IMR-90 (cell line): ENCODE measurements around the gene PPP3R2. TPM values are rescaled to one million over a fixed set of nuclear protein-coding genes. Genes with fewer than 3 reads are reported as not detected.

ENCODE experiments used
- ATAC-seq: fragments of 200-7000 bp; cut with Tn5 transposase; 2 replicates; pipeline ENCODE4 v1.9.1; 2020; ENCODE audit warnings: low read depth, mild to moderate bottlenecking, moderate library complexity
- BruUV-seq: library from RNA; stranded (reverse); fragments of 400-500 nt; replicated peaks from 2 replicates; lab custom pipeline; 2021; lab: Mats Ljungman, UMichigan
- CTCF ChIA-PET: fragments of 300-600 bp; formaldehyde crosslinking; extraction: SDS; loops from one replicate; lab custom pipeline; 2021; ENCODE audit warnings: antibody characterized with exemption; lab: Yijun Ruan, JAX
- POLR2A ChIA-PET: fragments of 300-600 bp; sonication (Branson Sonifier 250); formaldehyde crosslinking; loops from one replicate; lab custom pipeline; 2022; ENCODE audit warnings: antibody characterized with exemption; ENCODE audit not compliant: unreplicated experiment; lab: Charles Lee
- DNase-seq: peaks from one replicate; pipeline ENCODE4 v3.0.0; 2013
- H2AFZ ChIP-seq: replicated peaks from 2 replicates; pipeline ENCODE3; 2013; ENCODE audit warnings: low read length, mild to moderate bottlenecking; ENCODE audit not compliant: poor library complexity
- H2AK5ac ChIP-seq: 2 replicates; pipeline ENCODE4 v1.6.1; 2013; ENCODE audit warnings: low read depth, low read length, inconsistent platforms
- H2AK9ac ChIP-seq: replicated peaks from 2 replicates; pipeline ENCODE3; 2013; ENCODE audit warnings: mild to moderate bottlenecking, low read depth, low read length, moderate library complexity; ENCODE audit not compliant: poor library complexity
- H2BK120ac ChIP-seq: 2 replicates; pipeline ENCODE4 v1.6.1; 2013; ENCODE audit warnings: low read depth, low read length, inconsistent platforms
- H2BK15ac ChIP-seq: 3 replicates; pipeline ENCODE4 v1.6.1; 2013; ENCODE audit warnings: low read depth, low read length, inconsistent platforms
- H2BK20ac ChIP-seq: 2 replicates; pipeline ENCODE4 v1.6.1; 2013; ENCODE audit warnings: low read depth, mild to moderate bottlenecking, inconsistent platforms, low read length, moderate library complexity
- H2BK5ac ChIP-seq: 2 replicates; pipeline ENCODE4 v1.6.1; 2013; ENCODE audit warnings: mild to moderate bottlenecking, low read depth, low read length, inconsistent platforms; ENCODE audit not compliant: poor library complexity, severe bottlenecking
- H3K14ac ChIP-seq: replicated peaks from 2 replicates; pipeline ENCODE4 v1.6.1; 2013; ENCODE audit warnings: low read depth, low read length, inconsistent platforms
- H3K18ac ChIP-seq: 2 replicates; pipeline ENCODE4 v1.6.1; 2013; ENCODE audit warnings: low read depth, low read length, control low read depth
- H3K23ac ChIP-seq: 2 replicates; pipeline ENCODE4 v1.6.1; 2013; ENCODE audit warnings: low read depth, low read length, inconsistent platforms
- H3K27ac ChIP-seq: 2 replicates; pipeline ENCODE4 v1.5.1; 2013; ENCODE audit warnings: mild to moderate bottlenecking, control low read depth, low read length; ENCODE audit not compliant: insufficient read depth
- H3K27me3 ChIP-seq: 2 replicates; pipeline ENCODE4 v1.6.1; 2013; ENCODE audit warnings: low read length; ENCODE audit not compliant: control insufficient read depth, insufficient read depth
- H3K36me3 ChIP-seq: 2 replicates; pipeline ENCODE4 v1.6.1; 2013; ENCODE audit warnings: low read length, mixed read lengths; ENCODE audit not compliant: control insufficient read depth, insufficient read depth
- H3K4ac ChIP-seq: 2 replicates; pipeline ENCODE4 v1.6.1; 2013; ENCODE audit warnings: low read depth, low read length, inconsistent platforms
- H3K4me1 ChIP-seq: 2 replicates; pipeline ENCODE4 v1.6.1; 2013; ENCODE audit warnings: low read length, mixed read lengths; ENCODE audit not compliant: control insufficient read depth, insufficient read depth
- H3K4me2 ChIP-seq: 2 replicates; pipeline ENCODE4 v1.6.1; 2013; ENCODE audit warnings: low read depth, mild to moderate bottlenecking, control low read depth, low read length, moderate library complexity
- H3K4me3 ChIP-seq: 2 replicates; pipeline ENCODE4 v1.5.1; 2013; ENCODE audit warnings: low read depth, mild to moderate bottlenecking, control low read depth, low read length, moderate library complexity; ENCODE audit not compliant: insufficient read depth
- H3K56ac ChIP-seq: 2 replicates; pipeline ENCODE4 v1.6.1; 2013; ENCODE audit warnings: low read length, inconsistent platforms; ENCODE audit not compliant: insufficient read depth; ENCODE audit errors: extremely low read depth
- H3K79me1 ChIP-seq, 2 experiments: 2 replicates each; pipeline ENCODE4 v1.6.1; 2013; ENCODE audit warnings: low read length in 2 of 2, inconsistent platforms in 1 of 2, low read depth in 1 of 2
- H3K9ac ChIP-seq: 2 replicates; pipeline ENCODE4 v1.6.1; 2013; ENCODE audit warnings: low read depth, low read length, control low read depth
- H3K9me1 ChIP-seq: 2 replicates; pipeline ENCODE4 v1.6.1; 2013; ENCODE audit warnings: low read length, inconsistent platforms; ENCODE audit not compliant: insufficient read depth
- H3K9me3 ChIP-seq: 2 replicates; pipeline ENCODE4 v1.6.1; 2013; ENCODE audit warnings: low read length; ENCODE audit not compliant: control insufficient read depth, insufficient read depth
- H4K20me1 ChIP-seq: 2 replicates; pipeline ENCODE4 v1.6.1; 2013; ENCODE audit warnings: low read length, inconsistent platforms; ENCODE audit not compliant: insufficient read depth
- H4K5ac ChIP-seq: 2 replicates; pipeline ENCODE4 v1.6.1; 2013; ENCODE audit warnings: mild to moderate bottlenecking, low read depth, low read length, control low read depth
- H4K8ac ChIP-seq, 2 experiments: 2 replicates each; pipeline ENCODE4 v1.6.1; 2013; ENCODE audit warnings: low read depth in 2 of 2, low read length in 2 of 2, control low read depth in 1 of 2, inconsistent platforms in 1 of 2
- H4K91ac ChIP-seq: 2 replicates; pipeline ENCODE4 v1.6.1; 2013; ENCODE audit warnings: low read depth, low read length, inconsistent platforms; ENCODE audit not compliant: insufficient read depth
- CHD1 ChIP-seq: IDR thresholded peaks from 2 replicates; pipeline ENCODE4 v1.6.1; 2012; ENCODE audit warnings: low read depth, low read length, improper control_type of control experiment
- NFE2L2 ChIP-seq: fragments of 150-350 bp; IDR thresholded peaks from 2 replicates; pipeline ENCODE4 v1.6.1; 2016; ENCODE audit warnings: low read depth, mild to moderate bottlenecking, low read length
- SMC3 ChIP-seq: fragments of 150-350 bp; IDR thresholded peaks from 2 replicates; pipeline ENCODE4 v1.6.1; 2016; ENCODE audit warnings: low read depth, mild to moderate bottlenecking, antibody characterized with exemption, low read length, moderate library complexity
- WGBS, 2 experiments: methylation state at CpG; one replicate each; pipeline versions ENCODE4 v1.1.5 to v1.1.7; 2013; ENCODE audit warnings: missing lambda C conversion rate in 2 of 2; ENCODE audit not compliant: insufficient read length in 1 of 2; ENCODE audit errors: extremely low coverage in 2 of 2; 5-methylcytosine and 5-hydroxymethylcytosine counted together
- dilution Hi-C: fragments of 300-500 bp; cut with HindIII; formaldehyde crosslinking; loops from one replicate; pipeline ENCODE4 v1.14.3; 2018; ENCODE audit warnings: low sequenced_read_pairs; ENCODE audit not compliant: unreplicated experiment
- in situ Hi-C: fragments of 300-500 bp; cut with MboI; formaldehyde crosslinking; loops from 3 replicates; pipeline ENCODE4 v1.14.3; 2019; ENCODE audit warnings: low sequenced_read_pairs, inconsistent platforms, mixed read lengths
- intact Hi-C: fragments of 100-400 bp; cut with micrococcal nuclease; formaldehyde crosslinking; loops from 2 replicates; pipeline ENCODE4 v1.10.0; 2022
- polyA plus RNA-seq, 3 experiments: library from polyadenylated mRNA; depleted of rRNA; stranded (reverse); fragments of >200 nt; gene quantifications; 2 replicates each; pipeline ENCODE4 v1.2.3, GENCODE V29; 2012; ENCODE audit warnings: low replicate concordance in 1 of 3
- total RNA-seq: library from RNA; depleted of rRNA; stranded (reverse); fragments of >200 nt; gene quantifications from 2 replicates; pipeline ENCODE4 v1.2.3, GENCODE V29; 2012

PPP3R2 gene
- total and polyA plus RNA-seq, 2 of the 4 experiments (the other 2 are of a cell fraction), result not detected

DNA sequence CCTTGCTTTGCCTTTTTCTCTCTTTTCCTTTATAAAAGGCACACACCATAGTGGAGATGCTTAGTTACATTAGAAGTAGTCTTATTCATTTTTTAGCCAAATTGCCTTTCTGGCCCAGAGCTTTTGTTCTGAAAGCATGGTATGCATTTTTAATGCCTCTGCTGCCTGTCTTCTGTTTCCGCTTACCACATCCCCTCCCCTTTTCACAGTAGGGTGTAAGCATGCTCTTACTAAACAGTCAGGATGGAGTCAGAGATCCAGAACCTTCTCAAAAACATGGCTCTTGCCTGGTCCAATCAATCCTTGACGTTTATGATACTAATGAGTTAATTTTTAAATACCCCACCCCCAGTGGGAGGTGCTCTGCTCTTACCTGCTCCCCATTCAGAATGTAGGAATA is 22.5 kb downstream of the PPP3R2 start:
- Histone ChIP-seq H3K23ac (no peak overlapping the region), H4K91ac (no peak overlapping the region), H2BK15ac (no peak overlapping the region), H4K8ac (no peak overlapping the region), H2AK9ac (no peak overlapping the region), H3K56ac (no peak overlapping the region), H3K9me3 (no peaks in the 10 kb centered on the region), H3K9ac (no peak overlapping the region), H3K4me2 (no peak overlapping the region), H3K27ac (no peak overlapping the region), H2BK120ac (no peak overlapping the region), H2BK5ac (no peak overlapping the region), H3K4ac (no peak overlapping the region), H3K4me3 (no peak overlapping the region), H3K9me1 (no peaks in the 10 kb centered on the region), H2AK5ac (no peak overlapping the region), H3K27me3 (no peaks in the 10 kb centered on the region), H4K20me1 (no peaks in the 10 kb centered on the region), H3K18ac (no peak overlapping the region), H2BK20ac (no peak overlapping the region), H2AFZ (no peak overlapping the region), H4K5ac (no peak overlapping the region), H3K36me3 (0 out of 2 replicates have a peak, but pooled peaks cover 3% of the 10 kb centered on the region), H3K4me1 (no peaks in the 10 kb centered on the region), H3K79me1 (no peaks in the 10 kb centered on the region), H3K14ac (no peak overlapping the region)
- POLR2A ChIA-PET, result no interaction called here
- intact Hi-C loops (no loop called here), in situ Hi-C loops (no loop called here), dilution Hi-C loops (no loop called here)
- CTCF ChIA-PET, result interaction anchor here (0.7 kb wide), 1 partner anchor 128 kb away, joined by 3 read pairs; no protein-coding TSS in a partner anchor
- BruUV-seq, result no TSS peak
- WGBS, 2 experiments, result no CpG with 5 or more reads among the region's 2 CpGs
- TF ChIP-seq CHD1, result no peak
- TF ChIP-seq NFE2L2, result no peak
- TF ChIP-seq SMC3, result no peak
- ATAC-seq (no peak), DNase-seq (no peak)
